ENCODE data around the gene STPG2. TPM values are rescaled to one million over a fixed set of nuclear protein-coding genes. Genes with fewer than 3 reads are reported as not detected.

STPG2 gene
- total RNA-seq, 6 donors from 2014 or later: 0.30 to 5.2 (median 0.49) TPM; not detected in 1

GRCh38 chr4:97924341-97924958 lies 218.8 kb downstream of the STPG2 start:
- Histone ChIP-seq H3K9me3 (peaks cover 0 to 4% (median 0%) of the 10 kb centered on the region in 4 donors), H3K27ac (no peak overlapping the region), H3K4me3 (no peak overlapping the region), H3K36me3 (no peaks in the 10 kb centered on the region), H3K27me3 (no peaks in the 10 kb centered on the region), H3K4me1 (no peaks in the 10 kb centered on the region)
- DNase-seq (no peak), ATAC-seq (ENCODE audit: low FRiP score in 2 of 2) (no peak)
- TF ChIP-seq POLR2A (IDR thresholded peaks at IDR 0.05): no peak
- no peak for TF ChIP-seq POLR2AphosphoS5 (IDR thresholded peaks at IDR 0.05)
- TF ChIP-seq CTCF (IDR thresholded peaks at IDR 0.05): no peak
- no peak for TF ChIP-seq EP300 (IDR thresholded peaks at IDR 0.05)
- WGBS, 2 donors: 64 to 72% methylated on average over 1 of the region's 1 CpG

- H3K9me3 ChIP-seq: peaks cover 0 to 9% (median 0%) of the 10 kb centered on the region in 4 donors
- no peaks in the 10 kb centered on the region for H3K36me3 ChIP-seq
- TF ChIP-seq CTCF (IDR thresholded peaks at IDR 0.05) (no peak), EP300 (IDR thresholded peaks at IDR 0.05) (no peak), POLR2AphosphoS5 (IDR thresholded peaks at IDR 0.05) (no peak), POLR2A (IDR thresholded peaks at IDR 0.05) (no peak)
- no peak overlapping the region for H3K27ac ChIP-seq
- peak in 1 of 2 donors; percentile 73 for DNase-seq
- 88 to 96% methylated on average over 13 to 17 of the region's 17 CpGs for WGBS, 2 donors
- no peaks in the 10 kb centered on the region for H3K4me1 ChIP-seq
- H3K27me3 ChIP-seq: no peaks in the 10 kb centered on the region
- ATAC-seq (ENCODE audit: low FRiP score in 2 of 2): no peak
- H3K4me3 ChIP-seq: no peak overlapping the region
Observed at GRCh38 chr4:97923096-97923495, 220.2 kb downstream of the STPG2 start.

- Histone ChIP-seq H3K27me3 (no peaks in the 10 kb centered on the region), H3K36me3 (no peaks in the 10 kb centered on the region), H3K27ac (no peak overlapping the region), H3K4me3 (no peak overlapping the region), H3K4me1 (no peaks in the 10 kb centered on the region), H3K9me3 (peaks cover 0 to 10% (median 1%) of the 10 kb centered on the region in 4 donors)
- peak in 1 of 2 donors; percentile 46 for DNase-seq
- 92% methylated on average over 13 of the region's 13 CpGs for WGBS, 2 donors
- no peak for TF ChIP-seq POLR2A (IDR thresholded peaks at IDR 0.05)
- TF ChIP-seq EP300 (IDR thresholded peaks at IDR 0.05): no peak
- no peak for TF ChIP-seq POLR2AphosphoS5 (IDR thresholded peaks at IDR 0.05)
- no peak for TF ChIP-seq CTCF (IDR thresholded peaks at IDR 0.05)
- no peak for ATAC-seq (ENCODE audit: low FRiP score in 2 of 2)
Observed at GRCh38 chr4:97917115-97917514, 226.2 kb downstream of the STPG2 start.

- 76 to 78% methylated on average over 4 of the region's 4 CpGs for WGBS, 2 donors
- Histone ChIP-seq H3K27ac (no peak overlapping the region), H3K9me3 (peaks cover 0 to 4% (median 1%) of the 10 kb centered on the region in 4 donors), H3K4me1 (no peaks in the 10 kb centered on the region), H3K27me3 (no peaks in the 10 kb centered on the region), H3K4me3 (no peak overlapping the region), H3K36me3 (no peaks in the 10 kb centered on the region)
- DNase-seq: no peak
- TF ChIP-seq POLR2AphosphoS5 (IDR thresholded peaks at IDR 0.05): no peak
- TF ChIP-seq POLR2A (IDR thresholded peaks at IDR 0.05): no peak
- no peak for TF ChIP-seq EP300 (IDR thresholded peaks at IDR 0.05)
- no peak for TF ChIP-seq CTCF (IDR thresholded peaks at IDR 0.05)
- ATAC-seq (ENCODE audit: low FRiP score in 2 of 2): no peak
Observed at GRCh38 chr4:97912156-97912555, 231.1 kb downstream of the STPG2 start.
